GM23338 (cell line): ENCODE measurements around the gene TMEM163.

ENCODE experiments used
- CTCF ChIP-seq, 2 experiments: fragments of 200-600 bp in 1 of 2; sonication (generic) in 1 of 2; conservative IDR thresholded peaks; 2 replicates each; pipeline versions ENCODE4 v1.5.1 to v1.6.1; 2016 to 2017; ENCODE audit warnings: antibody characterized with exemption in 2 of 2, low read depth in 2 of 2, mild to moderate bottlenecking in 2 of 2, moderate library complexity in 1 of 2
- EZH2 ChIP-seq: fragments of 200-600 bp; sonication (generic); IDR thresholded peaks from one replicate; pipeline ENCODE4 v1.8.0; 2017; ENCODE audit warnings: antibody characterized with exemption, mild to moderate bottlenecking, low read depth; ENCODE audit not compliant: unreplicated experiment
- EZH2phosphoT487 ChIP-seq: fragments of 200-600 bp; sonication (generic); IDR thresholded peaks from one replicate; pipeline ENCODE4 v1.8.1; 2018; ENCODE audit warnings: antibody characterized with exemption; ENCODE audit not compliant: unreplicated experiment
- POLR2AphosphoS5 ChIP-seq: IDR thresholded peaks from 2 replicates; pipeline ENCODE4 v1.6.1; 2016; ENCODE audit warnings: antibody characterized with exemption, low read depth
- ZNF114 ChIP-seq: fragments of 250-450 bp; sonication (Bioruptor Pico); IDR thresholded peaks from 2 replicates; pipeline ENCODE4 v1.5.0; 2020; ENCODE audit warnings: mild to moderate bottlenecking, moderate library complexity
- ZNF331 ChIP-seq: fragments of 250-450 bp; sonication (Bioruptor Pico); IDR thresholded peaks from 2 replicates; pipeline ENCODE4 v1.5.0; 2020; ENCODE audit warnings: low read depth, mild to moderate bottlenecking, moderate library complexity
- TF ChIP-seq, protein P1 (sequence below): IDR thresholded peaks from one replicate; pipeline ENCODE4 v1.6.1; 2018; ENCODE audit warnings: antibody characterized with exemption; ENCODE audit not compliant: unreplicated experiment

- TF ChIP-seq EZH2 (no peak), CTCF (conservative IDR thresholded peaks at IDR 0.05; ENCODE audit: low read depth in 2 of 2) (no peak), POLR2AphosphoS5 (no peak), ZNF331 (no peak), EZH2phosphoT487 (no peak), ZNF114 (CRISPR knock-in tag) (no peak)
- TF ChIP-seq, protein P1, sequence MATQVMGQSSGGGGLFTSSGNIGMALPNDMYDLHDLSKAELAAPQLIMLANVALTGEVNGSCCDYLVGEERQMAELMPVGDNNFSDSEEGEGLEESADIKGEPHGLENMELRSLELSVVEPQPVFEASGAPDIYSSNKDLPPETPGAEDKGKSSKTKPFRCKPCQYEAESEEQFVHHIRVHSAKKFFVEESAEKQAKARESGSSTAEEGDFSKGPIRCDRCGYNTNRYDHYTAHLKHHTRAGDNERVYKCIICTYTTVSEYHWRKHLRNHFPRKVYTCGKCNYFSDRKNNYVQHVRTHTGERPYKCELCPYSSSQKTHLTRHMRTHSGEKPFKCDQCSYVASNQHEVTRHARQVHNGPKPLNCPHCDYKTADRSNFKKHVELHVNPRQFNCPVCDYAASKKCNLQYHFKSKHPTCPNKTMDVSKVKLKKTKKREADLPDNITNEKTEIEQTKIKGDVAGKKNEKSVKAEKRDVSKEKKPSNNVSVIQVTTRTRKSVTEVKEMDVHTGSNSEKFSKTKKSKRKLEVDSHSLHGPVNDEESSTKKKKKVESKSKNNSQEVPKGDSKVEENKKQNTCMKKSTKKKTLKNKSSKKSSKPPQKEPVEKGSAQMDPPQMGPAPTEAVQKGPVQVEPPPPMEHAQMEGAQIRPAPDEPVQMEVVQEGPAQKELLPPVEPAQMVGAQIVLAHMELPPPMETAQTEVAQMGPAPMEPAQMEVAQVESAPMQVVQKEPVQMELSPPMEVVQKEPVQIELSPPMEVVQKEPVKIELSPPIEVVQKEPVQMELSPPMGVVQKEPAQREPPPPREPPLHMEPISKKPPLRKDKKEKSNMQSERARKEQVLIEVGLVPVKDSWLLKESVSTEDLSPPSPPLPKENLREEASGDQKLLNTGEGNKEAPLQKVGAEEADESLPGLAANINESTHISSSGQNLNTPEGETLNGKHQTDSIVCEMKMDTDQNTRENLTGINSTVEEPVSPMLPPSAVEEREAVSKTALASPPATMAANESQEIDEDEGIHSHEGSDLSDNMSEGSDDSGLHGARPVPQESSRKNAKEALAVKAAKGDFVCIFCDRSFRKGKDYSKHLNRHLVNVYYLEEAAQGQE, result no peak
Observed at GRCh38 chr2:134568413-134568812, 150.4 kb downstream of the TMEM163 start.
